Keratinocyte (primary cell): ENCODE measurements around the gene ELP4. TPM values are rescaled to one million over a fixed set of nuclear protein-coding genes. Genes with fewer than 3 reads are reported as not detected.
A peak's percentile ranks its signal among the peaks of the same experiment; 100 is the strongest.

Experiments used
- DNase-seq: peaks from one replicate; pipeline ENCODE4 v3.0.0-alpha.2; 2011; ENCODE audit warnings: low read depth, missing footprints, low spot score
- FAIRE-seq: peaks from 2 replicates; lab custom pipeline; 2011; peaks lifted over from hg19 to GRCh38; lab: Jason Lieb, UNC
- H2AFZ ChIP-seq: 2 replicates; pipeline ENCODE4 v1.6.0; 2012; ENCODE audit warnings: low read length, control low read depth, inconsistent platforms; ENCODE audit not compliant: control insufficient read depth
- H3K27ac ChIP-seq: 2 replicates; pipeline ENCODE4 v1.5.1; 2011; ENCODE audit warnings: low read length; ENCODE audit not compliant: control insufficient read depth, insufficient read depth
- H3K27me3 ChIP-seq: 3 replicates; pipeline ENCODE4 v1.6.0; 2011; ENCODE audit warnings: low read length; ENCODE audit not compliant: control insufficient read depth, insufficient read depth; ENCODE audit errors: extremely low read depth
- H3K36me3 ChIP-seq, 2 experiments: 2 replicates in 1 of 2; 3 replicates in 1 of 2; pipeline ENCODE4 v1.5.1; 2011; ENCODE audit warnings: low read length in 2 of 2, mild to moderate bottlenecking in 1 of 2; ENCODE audit not compliant: control insufficient read depth in 2 of 2, insufficient read depth in 2 of 2; ENCODE audit errors: extremely low read depth in 1 of 2
- H3K4me1 ChIP-seq: 3 replicates; pipeline ENCODE4 v1.5.1; 2011; ENCODE audit warnings: low read length; ENCODE audit not compliant: control insufficient read depth, insufficient read depth; ENCODE audit errors: extremely low read depth
- H3K4me2 ChIP-seq: 3 replicates; pipeline ENCODE4 v1.6.0; 2011; ENCODE audit warnings: low read depth, low read length; ENCODE audit not compliant: control insufficient read depth, insufficient read depth; ENCODE audit errors: extremely low read depth
- H3K4me3 ChIP-seq, 3 experiments: fragments of 200-600 bp in 1 of 3; sonication (generic) in 1 of 3; 2 replicates in 2 of 3; 3 replicates in 1 of 3; pipeline ENCODE4 v1.5.1; 2011 to 2016; ENCODE audit warnings: low read length in 3 of 3, mild to moderate bottlenecking in 3 of 3, control low read depth in 2 of 3, inconsistent platforms in 1 of 3, low read depth in 1 of 3, mixed read lengths in 1 of 3, mixed run types in 1 of 3, moderate library complexity in 1 of 3; ENCODE audit not compliant: control insufficient read depth in 2 of 3, insufficient read depth in 2 of 3; ENCODE audit errors: extremely low read depth in 1 of 3
- H3K79me2 ChIP-seq: 2 replicates; pipeline ENCODE4 v1.6.0; 2012; ENCODE audit warnings: low read length; ENCODE audit not compliant: control insufficient read depth, insufficient read depth
- H3K9ac ChIP-seq: 3 replicates; pipeline ENCODE4 v1.6.0; 2011; ENCODE audit warnings: low read length; ENCODE audit not compliant: control insufficient read depth, insufficient read depth; ENCODE audit errors: extremely low read depth
- H3K9me1 ChIP-seq: 3 replicates; pipeline ENCODE4 v1.6.0; 2011; ENCODE audit warnings: low read length; ENCODE audit not compliant: control insufficient read depth, insufficient read depth; ENCODE audit errors: extremely low read depth
- H3K9me3 ChIP-seq: 2 replicates; pipeline ENCODE4 v1.5.1; 2012; ENCODE audit warnings: low read depth, low read length; ENCODE audit not compliant: control insufficient read depth
- H4K20me1 ChIP-seq: 3 replicates; pipeline ENCODE4 v1.6.0; 2011; ENCODE audit warnings: low read length; ENCODE audit not compliant: control insufficient read depth, insufficient read depth; ENCODE audit errors: extremely low read depth
- EZH2 ChIP-seq: IDR thresholded peaks from one replicate; pipeline ENCODE4 v1.6.1; 2012; ENCODE audit warnings: inconsistent platforms, mild to moderate bottlenecking, low read length, moderate library complexity
- dilution Hi-C: fragments of 300-500 bp; cut with MboI; formaldehyde crosslinking; loops from one replicate; pipeline ENCODE4 v1.7.0; 2020; ENCODE audit warnings: low sequenced_read_pairs; ENCODE audit not compliant: extremely low pct_ligation_motif_present
- polyA plus RNA-seq, 5 experiments: library from polyadenylated mRNA; depleted of rRNA in 3 of 5; stranded (reverse) in 3 of 5; stranded (forward) in 1 of 5; unstranded in 1 of 5; fragments of >200 nt; gene quantifications; 1 replicate in 1 of 5; 2 replicates in 3 of 5; 3 replicates in 1 of 5; pipeline versions ENCODE4 v1.2.1 to v1.2.3, GENCODE V29; 2011 to 2012; ENCODE audit warnings: missing spikeins in 2 of 5, low read depth in 1 of 5, low replicate concordance in 1 of 5
- TF ChIP-seq, protein P1 (sequence below), 3 experiments: IDR thresholded peaks in 1 of 3; conservative IDR thresholded peaks in 1 of 3; optimal IDR thresholded peaks in 1 of 3; 2 replicates in 2 of 3; 3 replicates in 1 of 3; pipeline versions ENCODE3 to v1.5.1; 2011; ENCODE audit warnings: low read length in 3 of 3, mild to moderate bottlenecking in 3 of 3, moderate library complexity in 2 of 3, control low read depth in 1 of 3, inconsistent platforms in 1 of 3; ENCODE audit not compliant: insufficient read depth in 2 of 3; ENCODE audit errors: extremely low read depth in 1 of 3

The ELP4 gene
- polyA plus RNA-seq, 1 donor (not counting 4 experiments of a cell fraction or from before 2014, with no cell fraction given), result 29.6 TPM

GRCh38 chr11:31802609-31802989, 293.0 kb downstream of the ELP4 start:
- Histone ChIP-seq H3K79me2 (no peaks in the 10 kb centered on the region), H3K27ac (no peak overlapping the region), H3K36me3 (no peaks in the 10 kb centered on the region), H3K27me3 (peaks cover 97% of the 10 kb centered on the region), H3K9me1 (no peaks in the 10 kb centered on the region), H3K4me2 (no peak overlapping the region), H2AFZ (no peak overlapping the region), H4K20me1 (no peaks in the 10 kb centered on the region), H3K4me1 (peaks cover 4% of the 10 kb centered on the region), H3K9ac (no peak overlapping the region), H3K4me3 (no peak overlapping the region), H3K9me3 (no peaks in the 10 kb centered on the region)
- no peak for DNase-seq
- dilution Hi-C loops, result no loop called here
- FAIRE-seq, result no peak
- TF ChIP-seq, protein P1, sequence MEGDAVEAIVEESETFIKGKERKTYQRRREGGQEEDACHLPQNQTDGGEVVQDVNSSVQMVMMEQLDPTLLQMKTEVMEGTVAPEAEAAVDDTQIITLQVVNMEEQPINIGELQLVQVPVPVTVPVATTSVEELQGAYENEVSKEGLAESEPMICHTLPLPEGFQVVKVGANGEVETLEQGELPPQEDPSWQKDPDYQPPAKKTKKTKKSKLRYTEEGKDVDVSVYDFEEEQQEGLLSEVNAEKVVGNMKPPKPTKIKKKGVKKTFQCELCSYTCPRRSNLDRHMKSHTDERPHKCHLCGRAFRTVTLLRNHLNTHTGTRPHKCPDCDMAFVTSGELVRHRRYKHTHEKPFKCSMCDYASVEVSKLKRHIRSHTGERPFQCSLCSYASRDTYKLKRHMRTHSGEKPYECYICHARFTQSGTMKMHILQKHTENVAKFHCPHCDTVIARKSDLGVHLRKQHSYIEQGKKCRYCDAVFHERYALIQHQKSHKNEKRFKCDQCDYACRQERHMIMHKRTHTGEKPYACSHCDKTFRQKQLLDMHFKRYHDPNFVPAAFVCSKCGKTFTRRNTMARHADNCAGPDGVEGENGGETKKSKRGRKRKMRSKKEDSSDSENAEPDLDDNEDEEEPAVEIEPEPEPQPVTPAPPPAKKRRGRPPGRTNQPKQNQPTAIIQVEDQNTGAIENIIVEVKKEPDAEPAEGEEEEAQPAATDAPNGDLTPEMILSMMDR (optimal IDR thresholded peaks at IDR 0.05 in 1 of 3, IDR thresholded peaks at IDR 0.05 in 1 of 3, conservative IDR thresholded peaks at IDR 0.05 in 1 of 3; ENCODE audit: extremely low read depth in 1 of 3, insufficient read depth in 2 of 3, low read length in 3 of 3), result no peak
- no peak for TF ChIP-seq EZH2

DNA sequence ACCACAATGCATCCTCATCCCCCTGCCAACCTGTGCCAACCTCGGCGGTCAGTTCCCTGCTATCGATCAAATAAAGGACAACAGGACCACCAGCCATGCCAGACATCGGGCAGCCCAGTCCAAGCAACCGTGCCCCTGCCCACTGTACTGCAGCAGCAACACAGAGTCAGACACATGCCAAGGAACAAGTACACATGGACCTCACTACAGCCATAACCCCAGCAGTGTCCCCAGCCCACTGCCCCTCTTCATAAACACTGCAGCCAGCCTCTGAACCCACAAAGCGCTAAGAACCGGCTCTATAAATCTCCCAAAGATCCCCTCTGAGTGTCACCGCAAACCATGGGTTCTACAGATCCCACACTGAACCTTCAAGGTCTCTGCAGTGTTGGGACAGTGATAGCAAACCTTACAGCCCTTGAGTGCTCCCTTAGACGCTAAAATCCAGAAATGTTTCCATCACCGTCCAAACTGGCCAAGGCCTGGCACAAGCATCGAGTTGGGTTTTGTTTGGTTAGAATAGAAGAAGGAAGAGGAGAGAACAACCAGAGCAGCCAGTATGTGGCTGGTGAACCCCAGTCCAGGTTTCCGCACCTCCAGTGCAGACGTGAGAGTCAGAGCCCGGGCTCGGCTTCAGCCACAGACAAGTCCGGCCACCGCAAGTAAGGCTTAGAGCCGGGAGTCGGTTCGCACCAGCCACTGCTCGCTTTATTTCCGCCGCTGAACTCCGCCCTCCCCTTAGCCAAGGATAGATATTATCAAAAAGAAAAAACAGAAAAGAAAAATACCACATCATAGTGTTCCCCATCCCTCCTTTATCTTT, 293.6 kb downstream of the ELP4 start:
- dilution Hi-C loops, result no loop called here
- DNase-seq, result no peak

More for the DNA sequence above, 293.6 kb downstream of the ELP4 start:
- H3K4me3 ChIP-seq, result no peak overlapping the region
- TF ChIP-seq, protein P1 (optimal IDR thresholded peaks at IDR 0.05 in 1 of 3, IDR thresholded peaks at IDR 0.05 in 1 of 3, conservative IDR thresholded peaks at IDR 0.05 in 1 of 3; ENCODE audit: extremely low read depth in 1 of 3, insufficient read depth in 2 of 3, low read length in 3 of 3), result no peak
- TF ChIP-seq EZH2, result peak; percentile 93
- H3K4me2 ChIP-seq, result no peak overlapping the region
- no peak for FAIRE-seq
- peaks cover 4% of the 10 kb centered on the region for H3K4me1 ChIP-seq
- no peak overlapping the region for H2AFZ ChIP-seq
- no peaks in the 10 kb centered on the region for H3K9me1 ChIP-seq
- no peaks in the 10 kb centered on the region for H3K9me3 ChIP-seq
- H3K9ac ChIP-seq, result no peak overlapping the region
- H3K27me3 ChIP-seq, result peaks cover 97% of the 10 kb centered on the region
- H3K27ac ChIP-seq, result no peak overlapping the region
- H4K20me1 ChIP-seq, result no peaks in the 10 kb centered on the region
- no peaks in the 10 kb centered on the region for H3K36me3 ChIP-seq
- no peaks in the 10 kb centered on the region for H3K79me2 ChIP-seq
